ENCODE measurements around the gene PMP22.

The PMP22 gene

DNA sequence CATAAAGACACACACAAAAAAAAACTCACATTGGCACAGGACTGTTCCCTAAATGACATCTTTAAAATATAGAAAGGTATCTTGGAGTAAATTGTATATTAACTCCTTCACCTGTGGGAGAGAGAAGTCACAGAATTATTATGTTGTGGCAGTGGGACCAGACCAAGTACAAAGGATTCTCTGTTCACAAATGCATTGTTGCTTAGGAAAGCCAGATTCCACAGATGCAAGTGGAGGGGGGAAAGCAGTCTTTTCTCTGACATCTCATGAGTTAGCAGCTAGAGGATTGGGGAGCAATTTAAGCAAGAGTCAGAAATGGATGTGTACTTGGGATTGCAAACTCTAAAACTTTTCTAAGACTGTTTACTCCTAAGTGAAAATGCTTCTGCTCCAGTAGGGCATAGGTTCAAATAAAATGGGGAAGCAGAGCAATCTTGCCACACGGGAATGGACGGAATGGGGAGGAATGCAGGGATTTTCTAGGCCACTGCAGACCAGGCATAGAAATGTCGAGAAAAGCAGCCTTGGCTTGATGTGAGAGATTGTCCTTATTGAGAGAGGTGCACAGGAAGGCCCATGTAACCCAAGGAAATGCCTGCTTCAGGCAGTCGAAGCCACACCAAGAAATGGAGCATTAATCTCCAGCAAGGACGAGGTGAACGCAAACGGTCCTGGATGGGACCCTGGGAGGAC is 4.1 kb upstream of the PMP22 start:
- no peaks in the 10 kb centered on the region for H3K36me3 ChIP-seq (ENCODE audit: insufficient read depth, low read length)
- H3F3A ChIP-seq (ENCODE audit: insufficient read depth, low read length) = no peaks in the 10 kb centered on the region

GRCh38 chr17:15268461-15268860 is 3.3 kb upstream of the PMP22 start:
- Histone ChIP-seq H3K36me3 (ENCODE audit: insufficient read depth, low read length) (no peaks in the 10 kb centered on the region), H2AFZ (ENCODE audit: low read length) (no peak overlapping the region), H3K9me2 (ENCODE audit: low read depth, low read length) (no peaks in the 10 kb centered on the region), H3K4me1 (ENCODE audit: insufficient read depth, low read length, severe bottlenecking) (no peaks in the 10 kb centered on the region), H3K27me3 (ENCODE audit: insufficient read depth, low read length) (no peaks in the 10 kb centered on the region), H3F3A (ENCODE audit: insufficient read depth, low read length) (no peaks in the 10 kb centered on the region), H3K79me2 (ENCODE audit: insufficient read depth, low read length) (no peaks in the 10 kb centered on the region), H3K9ac (ENCODE audit: low read length) (no peak overlapping the region), H3K4me2 (ENCODE audit: low read length) (no peak overlapping the region), H3K4me3 (ENCODE audit: low read depth, low read length, poor library complexity, severe bottlenecking) (no peak overlapping the region), H3K9me3 (ENCODE audit: low read length) (no peaks in the 10 kb centered on the region), H4K20me1 (ENCODE audit: insufficient read depth, low read length) (no peaks in the 10 kb centered on the region), H3K27ac (ENCODE audit: low read depth, low read length, poor library complexity, severe bottlenecking) (no peak overlapping the region)
- TF ChIP-seq EZH2 (IDR thresholded peaks at IDR 0.05; ENCODE audit: borderline replicate concordance, low read length) = no peak
- TF ChIP-seq, protein P1, sequence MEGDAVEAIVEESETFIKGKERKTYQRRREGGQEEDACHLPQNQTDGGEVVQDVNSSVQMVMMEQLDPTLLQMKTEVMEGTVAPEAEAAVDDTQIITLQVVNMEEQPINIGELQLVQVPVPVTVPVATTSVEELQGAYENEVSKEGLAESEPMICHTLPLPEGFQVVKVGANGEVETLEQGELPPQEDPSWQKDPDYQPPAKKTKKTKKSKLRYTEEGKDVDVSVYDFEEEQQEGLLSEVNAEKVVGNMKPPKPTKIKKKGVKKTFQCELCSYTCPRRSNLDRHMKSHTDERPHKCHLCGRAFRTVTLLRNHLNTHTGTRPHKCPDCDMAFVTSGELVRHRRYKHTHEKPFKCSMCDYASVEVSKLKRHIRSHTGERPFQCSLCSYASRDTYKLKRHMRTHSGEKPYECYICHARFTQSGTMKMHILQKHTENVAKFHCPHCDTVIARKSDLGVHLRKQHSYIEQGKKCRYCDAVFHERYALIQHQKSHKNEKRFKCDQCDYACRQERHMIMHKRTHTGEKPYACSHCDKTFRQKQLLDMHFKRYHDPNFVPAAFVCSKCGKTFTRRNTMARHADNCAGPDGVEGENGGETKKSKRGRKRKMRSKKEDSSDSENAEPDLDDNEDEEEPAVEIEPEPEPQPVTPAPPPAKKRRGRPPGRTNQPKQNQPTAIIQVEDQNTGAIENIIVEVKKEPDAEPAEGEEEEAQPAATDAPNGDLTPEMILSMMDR (IDR thresholded peaks at IDR 0.05; ENCODE audit: low read length) = no peak

More for the DNA sequence above, 4.1 kb upstream of the PMP22 start:
- Histone ChIP-seq H3K27ac (ENCODE audit: low read depth, low read length, poor library complexity, severe bottlenecking) (no peak overlapping the region), H3K4me1 (ENCODE audit: insufficient read depth, low read length, severe bottlenecking) (no peaks in the 10 kb centered on the region), H3K27me3 (ENCODE audit: insufficient read depth, low read length) (no peaks in the 10 kb centered on the region), H2AFZ (ENCODE audit: low read length) (no peak overlapping the region), H3K79me2 (ENCODE audit: insufficient read depth, low read length) (no peaks in the 10 kb centered on the region), H3K4me3 (ENCODE audit: low read depth, low read length, poor library complexity, severe bottlenecking) (no peak overlapping the region), H3K9me3 (ENCODE audit: low read length) (no peaks in the 10 kb centered on the region), H3K9me2 (ENCODE audit: low read depth, low read length) (no peaks in the 10 kb centered on the region), H3K4me2 (ENCODE audit: low read length) (no peak overlapping the region), H4K20me1 (ENCODE audit: insufficient read depth, low read length) (no peaks in the 10 kb centered on the region), H3K9ac (ENCODE audit: low read length) (no peak overlapping the region)
- TF ChIP-seq, protein P1 (IDR thresholded peaks at IDR 0.05; ENCODE audit: low read length) = no peak
- no peak for TF ChIP-seq EZH2 (IDR thresholded peaks at IDR 0.05; ENCODE audit: borderline replicate concordance, low read length)

DNA sequence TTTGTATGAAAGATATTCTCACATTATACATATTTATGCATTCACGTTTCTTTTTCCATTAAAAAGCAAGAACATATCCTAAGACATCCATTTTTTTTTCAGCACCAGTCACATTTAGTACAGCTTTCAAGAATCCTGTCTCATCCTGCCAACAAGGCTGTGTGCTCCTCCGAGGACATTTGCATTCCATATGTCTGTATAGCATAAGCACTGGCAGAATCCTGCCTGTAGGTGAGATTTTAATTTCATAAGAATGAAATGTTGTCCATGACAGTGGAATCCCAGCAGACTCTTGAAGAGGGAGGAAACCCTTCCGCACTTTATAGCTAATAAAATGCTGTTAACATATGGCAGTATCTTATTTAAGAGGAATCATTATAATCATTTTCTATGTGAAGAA is 2.9 kb upstream of the PMP22 start:
- Histone ChIP-seq H3K27ac (ENCODE audit: low read depth, low read length, poor library complexity, severe bottlenecking) (no peak overlapping the region), H3K9me3 (ENCODE audit: low read length) (no peaks in the 10 kb centered on the region), H3F3A (ENCODE audit: insufficient read depth, low read length) (no peaks in the 10 kb centered on the region), H3K4me3 (ENCODE audit: low read depth, low read length, poor library complexity, severe bottlenecking) (no peak overlapping the region), H3K9ac (ENCODE audit: low read length) (no peak overlapping the region), H3K4me1 (ENCODE audit: insufficient read depth, low read length, severe bottlenecking) (no peaks in the 10 kb centered on the region), H4K20me1 (ENCODE audit: insufficient read depth, low read length) (no peaks in the 10 kb centered on the region), H3K79me2 (ENCODE audit: insufficient read depth, low read length) (no peaks in the 10 kb centered on the region), H3K4me2 (ENCODE audit: low read length) (no peak overlapping the region), H3K36me3 (ENCODE audit: insufficient read depth, low read length) (no peaks in the 10 kb centered on the region), H2AFZ (ENCODE audit: low read length) (no peak overlapping the region), H3K9me2 (ENCODE audit: low read depth, low read length) (no peaks in the 10 kb centered on the region), H3K27me3 (ENCODE audit: insufficient read depth, low read length) (no peaks in the 10 kb centered on the region)
- TF ChIP-seq EZH2 (IDR thresholded peaks at IDR 0.05; ENCODE audit: borderline replicate concordance, low read length) = no peak
- TF ChIP-seq, protein P1 (IDR thresholded peaks at IDR 0.05; ENCODE audit: low read length) = no peak

All from OCI-LY1 (cell line).